HG02763 (cell line): ENCODE data around the gene GINS3.
A peak's percentile ranks its signal among the peaks of the same experiment; 100 is the strongest.

ENCODE experiments used
- ATAC-seq: cut with Tn5 transposase; IDR thresholded peaks from one replicate; pipeline ENCODE4 v1.9.1; 2021; ENCODE audit warnings: mild to moderate bottlenecking, moderate library complexity; ENCODE audit not compliant: unreplicated experiment

GINS3 gene

DNA sequence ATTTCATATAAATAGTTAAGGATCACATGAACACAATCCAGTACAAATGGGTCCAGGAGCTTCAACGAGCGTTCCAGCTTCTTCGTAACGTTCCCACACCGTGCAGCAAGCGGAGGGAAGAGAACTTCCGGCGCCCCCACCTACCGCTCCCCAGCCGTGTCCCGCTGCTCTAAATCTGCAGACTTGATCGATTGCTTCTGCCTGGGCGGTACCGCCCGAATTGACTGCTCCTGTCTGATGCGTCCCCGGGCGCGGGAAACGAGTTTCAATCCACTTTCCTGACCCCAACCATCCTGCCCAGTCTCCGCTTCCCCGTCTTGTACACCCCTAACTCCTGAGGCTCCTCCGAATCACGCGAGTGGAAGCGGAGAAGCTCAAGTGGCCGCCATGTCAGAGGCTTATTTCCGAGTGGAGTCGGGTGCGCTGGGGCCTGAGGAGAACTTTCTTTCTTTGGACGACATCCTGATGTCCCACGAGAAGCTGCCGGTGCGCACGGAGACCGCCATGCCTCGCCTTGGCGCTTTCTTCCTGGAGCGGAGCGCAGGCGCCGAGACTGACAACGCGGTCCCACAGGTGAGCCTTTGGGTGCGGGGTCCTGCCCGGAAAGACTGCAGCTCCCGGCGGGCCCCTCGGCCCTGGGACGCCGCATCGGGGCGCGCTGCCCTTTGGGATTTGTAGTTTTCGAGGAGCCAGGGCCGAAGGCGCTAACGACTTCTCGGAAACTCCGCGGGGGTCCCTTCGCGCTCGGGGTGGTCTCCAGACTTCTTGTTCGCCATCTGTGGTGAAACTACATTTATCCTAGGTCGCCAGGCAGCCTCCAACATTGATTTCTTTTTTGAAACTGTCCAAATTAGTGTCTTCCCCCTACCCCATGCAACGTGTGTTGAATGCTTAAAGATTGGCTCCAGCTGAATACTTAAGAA is at the start of gene GINS3:
GINS3 (plus strand) TSS at position 257 of the 923 bp plus-strand sequence; CDS start at position 388, 131 bp downstream.
- ATAC-seq, result peak; percentile 90

DNA sequence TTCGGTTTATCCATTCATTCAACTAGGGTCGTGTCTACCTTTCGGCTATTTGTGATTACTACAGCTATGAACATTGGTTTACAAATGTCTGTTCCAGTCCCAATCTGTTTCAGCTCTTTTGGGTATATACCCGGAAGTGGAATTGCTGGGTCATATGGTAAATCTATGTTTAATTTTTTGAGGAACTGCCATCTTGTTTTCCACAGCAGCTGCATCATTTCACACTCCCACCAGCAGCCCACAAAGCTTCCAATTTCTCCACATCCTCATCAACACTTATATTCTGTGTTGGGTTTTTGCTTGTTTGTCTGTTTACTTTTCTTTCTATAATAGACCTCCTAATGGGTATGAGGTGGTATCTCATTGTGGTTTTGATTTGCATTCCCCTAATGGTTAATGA is 48.7 kb upstream of the GINS3 start:
- ATAC-seq, result no peak

DNA sequence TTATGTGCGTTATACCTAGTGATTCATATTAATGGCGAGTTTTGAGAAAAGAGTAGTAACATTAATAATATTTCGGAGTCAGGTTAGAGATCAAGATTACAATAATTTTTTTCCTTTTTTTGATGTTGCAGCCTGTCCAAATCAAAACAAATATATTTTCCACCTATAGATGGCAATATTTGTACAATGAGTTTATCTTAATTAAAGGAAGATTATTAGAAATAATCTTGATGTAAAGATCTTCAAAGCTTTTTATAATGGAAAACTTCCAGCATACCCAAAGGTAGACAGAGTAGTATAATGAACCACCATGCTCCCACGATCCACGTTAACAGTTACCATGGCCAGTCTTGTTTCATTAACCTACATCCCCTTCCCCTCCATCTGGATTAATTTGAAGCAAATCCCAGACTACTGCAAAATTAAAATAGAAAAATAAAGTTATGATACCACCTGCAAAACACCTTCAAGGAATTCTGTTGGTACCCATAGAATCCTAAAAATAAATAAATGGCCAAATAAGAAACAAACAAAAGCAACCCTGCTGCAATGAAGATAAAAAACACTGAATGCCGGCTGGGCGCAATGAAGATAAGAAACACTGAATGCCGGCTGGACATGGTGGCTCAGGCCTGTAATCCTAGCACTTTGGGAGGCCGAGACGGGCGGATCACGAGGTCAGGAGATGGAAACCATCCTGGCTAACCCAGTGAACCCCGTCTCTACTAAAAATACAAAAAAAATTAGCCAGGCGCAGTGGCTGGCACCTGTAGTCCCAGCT is 46.5 kb upstream of the GINS3 start:
- ATAC-seq, result no peak

DNA sequence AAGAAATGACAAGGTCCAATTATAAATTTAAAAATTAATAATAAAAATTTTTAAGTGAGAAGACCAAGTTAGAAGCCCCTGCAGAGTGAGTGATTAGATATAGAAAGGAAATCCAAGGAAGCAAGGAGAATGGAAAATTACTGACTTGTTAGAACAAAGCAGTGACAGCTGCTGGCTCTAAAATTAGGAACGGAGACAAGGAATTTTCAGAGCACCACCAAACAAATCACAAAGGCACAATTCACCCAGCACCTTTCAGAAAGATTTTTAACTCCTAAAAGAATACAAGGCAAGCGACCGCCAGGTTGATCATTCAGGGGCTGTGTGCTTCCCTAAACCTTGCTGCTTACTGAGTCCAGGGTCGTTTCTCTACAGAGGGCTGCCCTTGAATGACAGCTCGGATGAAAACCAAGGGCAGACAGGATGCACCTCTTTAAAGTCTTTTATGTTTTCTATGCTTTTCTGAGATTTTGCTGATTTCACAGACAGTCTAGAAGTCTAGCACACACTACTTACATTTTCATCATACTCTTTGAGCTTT is 45.4 kb upstream of the GINS3 start:
- no peak for ATAC-seq

DNA sequence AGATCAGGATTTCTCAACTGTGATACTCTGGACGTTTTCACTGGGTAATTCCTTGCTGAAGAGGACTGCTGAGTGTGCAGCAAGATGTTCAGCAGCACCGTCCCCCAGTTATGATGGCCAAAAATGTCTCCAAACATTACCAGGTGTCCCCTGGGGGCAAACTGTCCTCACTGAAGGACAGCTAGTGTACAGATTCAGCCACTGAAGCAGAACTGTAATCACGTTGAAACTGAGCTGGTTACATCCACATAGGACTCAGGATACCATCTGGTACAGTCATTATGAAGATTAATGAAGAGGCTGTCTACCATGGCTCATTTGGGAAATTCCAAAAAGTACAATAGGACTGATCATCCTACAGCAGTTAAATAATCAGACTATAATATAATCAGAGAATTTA is 43.3 kb upstream of the GINS3 start:
- ATAC-seq, result no peak

DNA sequence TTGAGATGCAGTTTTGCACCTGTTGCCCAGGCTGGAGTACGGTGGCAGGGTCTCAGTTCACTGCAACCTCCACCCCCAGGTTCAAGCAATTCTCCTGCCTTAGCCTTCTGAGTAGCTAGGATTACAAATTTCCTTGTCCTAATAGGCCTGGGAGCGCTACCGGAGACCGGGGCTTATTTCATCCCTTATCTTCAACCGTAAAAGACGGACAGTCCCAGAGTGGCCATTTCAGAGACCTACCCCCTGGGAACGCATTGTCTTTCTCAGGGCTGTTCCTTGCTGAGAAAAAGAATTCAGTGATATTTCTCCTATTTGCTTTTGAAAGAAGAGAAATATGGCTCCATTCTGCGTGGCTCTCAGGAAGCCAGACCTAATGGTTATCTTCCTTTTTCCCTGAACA is 39.6 kb upstream of the GINS3 start:
- ATAC-seq, result no peak

DNA sequence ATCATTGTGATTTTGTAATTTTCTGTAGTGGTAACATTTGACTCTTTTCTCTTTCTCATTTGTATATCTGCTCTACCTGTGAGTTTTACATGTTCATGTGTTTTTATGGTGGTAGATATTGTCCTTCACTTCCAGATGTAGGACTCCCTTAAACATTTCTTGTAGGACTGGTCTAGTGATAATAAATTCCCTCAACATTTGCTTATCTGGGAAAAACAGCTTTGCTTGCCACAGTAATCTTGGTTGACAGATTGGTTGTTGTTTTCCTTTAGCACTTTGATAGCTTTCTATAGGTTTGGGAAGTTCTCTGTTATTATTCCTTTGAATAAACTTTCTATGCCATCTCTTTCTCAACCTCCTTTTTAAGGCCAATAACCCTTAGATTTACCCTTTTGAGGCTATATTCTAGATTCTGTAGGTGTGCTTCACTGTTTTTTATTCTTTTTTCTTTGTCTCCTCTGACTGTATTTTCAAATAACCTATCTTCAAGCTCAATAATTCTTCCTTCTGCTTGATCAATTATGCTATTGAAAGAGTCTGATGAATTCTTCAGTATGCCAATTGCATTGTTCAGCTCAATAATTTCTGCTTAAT is 32.1 kb upstream of the GINS3 start:
- no peak for ATAC-seq

DNA sequence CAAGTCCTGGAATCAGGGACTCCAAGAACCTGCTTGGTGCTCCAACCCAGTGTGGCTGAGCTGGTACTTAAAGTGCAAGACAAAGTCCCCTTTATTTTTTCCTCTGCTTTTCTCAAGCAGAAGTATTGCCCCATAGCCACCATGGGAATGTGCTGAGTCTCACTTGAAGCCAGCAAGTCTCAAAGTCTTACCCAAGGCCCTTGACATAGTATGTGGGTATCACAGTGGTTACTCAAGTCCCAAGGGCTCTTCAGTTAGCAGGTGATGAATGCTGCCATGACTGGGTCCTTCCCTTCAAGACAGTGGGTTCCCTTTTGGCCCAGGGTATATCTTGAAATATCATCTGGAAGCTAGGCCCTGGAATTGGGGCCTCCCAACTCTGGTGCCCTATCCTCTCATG is 30.5 kb upstream of the GINS3 start:
- ATAC-seq, result no peak

DNA sequence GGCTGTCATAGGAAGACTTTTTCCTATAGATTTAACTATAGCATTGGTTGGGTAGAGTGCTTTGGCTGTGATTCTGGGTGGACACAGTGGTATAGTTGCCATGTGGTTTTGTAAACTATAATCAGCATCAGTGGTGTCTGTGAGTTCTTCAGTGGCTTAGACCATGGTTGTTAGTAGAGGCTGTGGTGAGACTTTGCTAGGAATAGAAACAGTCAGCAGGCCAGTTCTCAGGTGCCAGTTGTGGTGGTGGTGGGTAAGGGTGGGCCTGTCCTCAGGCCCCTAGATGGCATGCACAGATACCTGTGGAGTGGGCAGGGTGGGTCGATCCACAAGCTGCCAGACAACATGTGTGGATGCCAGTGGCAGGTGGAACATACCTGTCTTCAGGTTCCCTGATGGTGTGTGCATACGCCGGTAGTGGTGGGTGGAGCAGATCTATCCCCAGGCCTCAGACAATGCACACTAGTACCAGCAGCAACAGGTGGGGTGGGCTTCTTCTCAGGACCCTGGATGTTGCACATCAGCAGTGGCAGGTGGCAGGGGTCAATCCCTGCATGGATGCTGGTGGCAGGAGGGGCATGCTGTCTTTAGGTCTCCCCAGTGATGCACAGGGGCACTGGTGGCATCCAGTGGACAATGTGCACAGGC is 28.4 kb upstream of the GINS3 start:
- ATAC-seq, result no peak

DNA sequence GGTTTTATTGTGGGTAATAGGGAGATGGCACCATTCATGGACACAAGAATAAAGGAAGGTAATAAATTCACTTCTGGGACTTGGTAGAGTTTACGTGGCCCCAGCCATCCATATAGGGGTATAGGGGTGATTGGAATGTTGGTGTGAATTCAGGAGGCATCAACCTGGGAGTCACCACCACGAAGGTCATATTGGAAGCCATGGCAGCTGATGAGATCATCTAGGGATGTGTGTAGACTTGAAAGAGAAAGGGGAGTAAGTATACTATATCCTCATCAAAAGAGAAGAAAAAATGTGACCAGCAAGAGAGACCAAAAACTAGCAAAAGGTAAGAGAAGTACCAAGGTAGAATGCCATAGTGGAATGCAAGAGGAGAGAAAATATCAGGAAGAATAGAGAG is 26.6 kb upstream of the GINS3 start:
- no peak for ATAC-seq

DNA sequence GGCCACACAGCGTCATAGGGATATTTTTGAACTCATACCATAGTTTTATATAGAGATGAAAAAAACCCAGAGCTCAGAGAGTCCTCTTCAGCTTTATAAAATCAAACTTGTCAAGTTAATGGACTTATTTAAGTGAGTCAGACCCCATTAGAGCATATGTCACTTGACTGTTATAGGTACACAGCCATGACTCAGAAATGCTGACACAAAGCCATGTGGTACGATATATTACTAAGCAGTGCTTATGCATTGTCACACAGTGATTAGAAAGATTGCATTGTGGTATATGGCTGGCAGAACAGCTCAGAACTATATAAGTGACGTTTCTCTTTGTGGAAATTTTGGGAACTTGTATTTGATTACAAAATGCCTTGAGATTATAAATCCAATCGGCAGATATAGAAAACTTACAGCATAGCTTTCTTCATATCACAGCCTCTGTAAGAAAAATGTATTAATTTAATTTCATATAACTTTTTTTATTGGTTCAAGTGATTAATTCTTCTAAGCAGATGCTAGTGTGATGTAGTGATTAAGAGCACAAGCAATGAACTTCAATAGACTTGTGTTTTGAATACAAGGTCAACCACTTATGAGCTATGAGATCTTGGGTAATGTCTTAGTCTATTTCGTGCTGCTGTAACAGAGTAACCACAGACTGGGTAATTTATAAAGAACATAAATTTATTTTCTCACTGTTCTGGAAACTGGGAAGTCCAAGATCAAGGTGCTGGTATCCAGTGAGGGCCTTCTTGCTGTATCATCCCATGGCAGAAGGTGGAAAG is 25.8 kb upstream of the GINS3 start:
- ATAC-seq, result no peak

DNA sequence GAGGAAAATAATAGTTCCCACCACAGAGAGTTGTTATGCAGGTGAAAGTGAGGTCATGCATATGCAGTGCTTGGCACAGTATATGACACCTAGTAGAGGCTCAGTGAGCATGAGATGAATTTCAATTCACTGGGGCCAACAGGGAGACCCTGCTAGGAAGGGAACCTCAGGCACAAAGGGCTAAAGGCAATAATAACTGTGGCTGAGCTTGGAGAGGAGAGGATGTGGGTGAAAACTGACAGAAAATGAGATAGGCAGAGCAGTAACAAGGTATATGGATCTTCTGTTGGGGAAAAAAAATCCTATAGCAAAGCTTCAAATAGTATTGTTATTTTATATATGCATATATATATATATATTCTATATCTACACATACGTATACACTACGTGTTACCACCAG is 25.0 kb upstream of the GINS3 start:
- ATAC-seq, result no peak

DNA sequence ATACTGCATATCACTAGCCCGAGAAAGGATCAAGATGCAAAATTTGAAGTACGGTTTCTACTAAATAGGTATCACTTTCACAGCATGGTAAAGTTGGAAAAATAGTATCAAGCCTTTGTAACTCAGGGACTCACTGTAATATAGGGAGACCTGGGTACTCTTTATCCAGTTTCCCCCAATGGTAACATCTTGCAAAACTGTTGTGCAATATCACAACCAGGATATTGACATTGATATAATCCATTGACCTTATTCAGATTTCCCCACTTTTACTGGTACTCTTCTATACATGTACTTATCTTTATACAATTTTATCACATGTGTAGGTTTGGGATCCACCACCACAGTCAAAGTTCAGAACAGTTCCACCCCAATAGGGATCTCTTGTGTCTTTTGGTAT is 20.4 kb upstream of the GINS3 start:
- ATAC-seq, result no peak

DNA sequence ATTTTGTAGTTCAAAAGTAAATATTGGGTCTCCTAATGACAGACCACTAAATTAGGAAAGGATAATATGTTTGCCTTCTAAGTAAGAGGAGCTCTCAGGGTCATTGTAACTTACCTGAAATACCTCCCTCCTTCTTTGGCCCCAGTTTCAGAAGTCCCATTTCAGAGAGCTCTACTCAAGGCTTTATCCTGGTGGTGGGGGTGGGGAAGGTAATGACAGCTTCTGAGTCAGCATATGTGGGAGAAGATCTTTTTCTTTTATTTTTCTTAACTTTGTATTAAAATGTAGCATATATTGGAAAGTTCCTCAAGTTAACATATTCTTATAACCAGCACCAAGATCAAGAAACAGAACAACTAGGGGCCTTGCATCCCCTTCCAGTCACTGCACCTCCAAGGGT is 16.9 kb upstream of the GINS3 start:
- no peak for ATAC-seq

DNA sequence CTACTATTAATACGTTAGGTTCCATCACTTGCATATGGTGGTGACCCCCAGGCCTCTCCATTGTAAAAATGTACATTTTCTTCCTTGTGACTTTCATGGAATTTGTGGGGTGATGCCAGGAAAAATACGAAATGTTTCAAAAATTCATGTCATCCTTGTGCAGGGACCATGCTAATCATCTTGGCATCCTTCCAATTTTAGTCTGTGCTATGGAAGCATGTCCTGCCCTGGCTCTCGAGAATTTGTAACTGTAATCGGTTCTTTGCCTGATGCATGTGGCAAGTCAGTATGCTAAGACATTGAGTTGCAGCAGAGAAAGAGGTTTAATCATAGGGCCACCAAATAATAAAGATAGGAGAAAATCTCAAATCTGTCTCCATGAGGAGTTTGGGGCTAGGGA is 14.3 kb upstream of the GINS3 start:
- ATAC-seq, result no peak

DNA sequence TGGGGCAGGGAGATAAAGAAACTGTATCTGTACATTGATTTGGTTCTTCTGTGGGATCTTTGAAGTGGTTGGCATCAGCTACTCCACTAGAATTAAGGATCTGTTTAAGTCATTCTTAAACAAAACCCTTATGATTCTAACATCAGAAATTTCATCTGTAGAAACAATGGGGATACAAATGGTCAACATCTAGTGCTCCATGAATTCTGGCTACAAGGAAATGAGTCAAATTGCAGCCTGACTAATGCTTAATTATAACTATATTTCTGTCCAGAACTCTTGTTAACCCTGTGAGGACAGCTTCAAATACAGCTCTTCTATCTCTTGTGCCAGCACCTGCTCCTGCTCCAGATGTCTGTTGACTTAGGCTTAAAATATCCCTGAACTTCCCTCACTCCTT is 13.9 kb upstream of the GINS3 start:
- no peak for ATAC-seq

DNA sequence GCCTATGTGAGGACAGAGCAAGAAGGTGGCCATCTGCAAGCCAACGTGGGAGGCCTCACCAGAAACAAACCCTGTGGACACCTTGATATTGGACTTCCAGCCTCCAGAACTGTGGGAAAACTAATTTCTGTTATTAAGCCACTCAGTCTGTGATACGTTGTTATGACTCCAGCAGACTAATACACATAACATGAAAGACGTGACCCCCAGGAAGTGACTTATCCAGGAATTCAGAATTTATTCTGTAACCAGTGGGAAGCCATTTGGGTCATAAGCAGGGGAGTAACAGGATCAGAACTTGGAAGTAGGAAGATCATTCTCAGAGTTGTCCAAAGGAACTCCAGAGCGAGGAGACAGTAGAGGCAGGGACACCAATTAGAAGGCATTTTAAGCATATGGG is 12.5 kb upstream of the GINS3 start:
- ATAC-seq, result no peak

DNA sequence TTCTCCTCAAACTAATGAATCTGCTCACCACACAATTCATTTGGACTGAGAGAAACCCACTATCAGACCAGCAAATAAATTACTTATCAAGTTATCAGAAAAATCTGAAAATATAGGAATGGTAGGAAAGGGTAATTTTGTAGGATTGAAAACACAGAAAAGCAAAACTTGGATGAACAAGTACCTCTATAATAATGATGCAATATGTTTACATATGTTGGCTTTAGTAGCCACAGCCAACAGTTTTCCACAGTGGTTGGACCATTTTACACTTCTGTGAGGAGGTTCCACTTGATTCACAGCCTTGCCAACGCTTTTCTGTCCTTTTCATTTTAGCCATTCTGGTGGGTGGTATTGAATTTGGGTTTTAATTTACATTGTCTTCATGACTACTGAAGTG is 10.6 kb upstream of the GINS3 start:
- no peak for ATAC-seq

DNA sequence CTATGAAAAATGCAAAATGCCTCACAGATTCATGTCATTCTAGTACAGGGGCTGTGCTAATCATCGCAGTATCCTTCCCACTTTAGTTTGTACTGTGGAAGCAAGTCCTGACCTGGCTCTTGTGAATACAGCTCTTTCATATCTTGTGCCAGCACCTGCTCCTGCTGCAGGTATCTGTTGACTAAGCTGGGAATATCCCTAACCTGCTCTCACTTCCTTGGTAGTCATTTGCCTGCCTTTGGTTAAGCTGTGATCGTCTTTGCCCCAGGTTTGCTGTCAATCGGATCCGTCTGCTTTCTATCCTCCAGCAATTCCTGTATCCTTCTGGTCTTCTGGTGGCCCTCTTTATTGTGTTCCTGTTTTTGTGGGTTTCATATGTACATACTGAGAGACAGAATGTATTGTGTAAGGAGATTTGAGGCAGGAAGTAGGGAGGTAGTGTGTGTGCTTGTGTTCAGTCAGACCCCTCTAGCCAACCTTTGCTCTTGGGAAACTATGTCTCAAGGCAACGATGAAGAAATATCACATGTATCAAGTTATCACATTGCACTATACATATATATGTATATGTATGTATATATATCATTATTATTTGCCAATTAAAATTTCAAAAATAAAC is 7.7 kb upstream of the GINS3 start:
- ATAC-seq, result no peak
